HepG2 (cell line): ENCODE results near the gene PRKCE. TPM values are rescaled to one million over a fixed set of nuclear protein-coding genes. Genes with fewer than 3 reads are reported as not detected.
A peak's percentile ranks its signal among the peaks of the same experiment; 100 is the strongest.

Source experiments
- ARNT ChIP-seq: fragments of 450-650 bp; IDR thresholded peaks from 2 replicates; pipeline ENCODE4 v1.6.1; 2017
- DPF2 ChIP-seq: sonication (generic); formaldehyde crosslinking; IDR thresholded peaks from 2 replicates; pipeline ENCODE4 v1.4.0; 2020; ENCODE audit warnings: mild to moderate bottlenecking, low read depth, missing genetic modification reagents, borderline replicate concordance
- ERF ChIP-seq: IDR thresholded peaks from 2 replicates; pipeline ENCODE4 v1.6.1; 2018; ENCODE audit warnings: missing biosample characterization, missing genetic modification reagents
- HMG20B ChIP-seq: conservative IDR thresholded peaks from 2 replicates; pipeline ENCODE4 v1.6.1; 2016; ENCODE audit warnings: missing genetic modification reagents, missing compliant biosample characterization
- HNRNPLL ChIP-seq: fragments of 200-400 bp; formaldehyde crosslinking; IDR thresholded peaks from 2 replicates; pipeline ENCODE4 v1.6.1; 2017; ENCODE audit warnings: mild to moderate bottlenecking, low read depth, low read length; ENCODE audit not compliant: poor library complexity, severe bottlenecking
- ISX ChIP-seq: sonication (generic); formaldehyde crosslinking; conservative IDR thresholded peaks from 2 replicates; pipeline ENCODE4 v1.5.0; 2020; ENCODE audit warnings: missing genetic modification reagents
- MTA3 ChIP-seq: sonication (generic); formaldehyde crosslinking; IDR thresholded peaks from 2 replicates; pipeline ENCODE4 v1.4.0; 2020; ENCODE audit warnings: missing genetic modification reagents
- NFE2L2 ChIP-seq: fragments of 150-350 bp; IDR thresholded peaks from 2 replicates; pipeline ENCODE4 v1.6.1; 2014; ENCODE audit warnings: low read length
- SNAI1 ChIP-seq: sonication (generic); formaldehyde crosslinking; IDR thresholded peaks from 2 replicates; pipeline ENCODE4 v1.5.0; 2020; ENCODE audit warnings: mild to moderate bottlenecking, missing genetic modification reagents, borderline replicate concordance
- SRSF9 ChIP-seq: fragments of 200-400 bp; formaldehyde crosslinking; IDR thresholded peaks from 2 replicates; pipeline ENCODE4 v1.6.1; 2018; ENCODE audit warnings: borderline replicate concordance, mild to moderate bottlenecking, low read depth, low read length; ENCODE audit not compliant: insufficient read depth, poor library complexity, severe bottlenecking
- ZBTB20 ChIP-seq: sonication (generic); formaldehyde crosslinking; IDR thresholded peaks from 2 replicates; pipeline ENCODE4 v1.8.1; 2023; ENCODE audit warnings: missing genetic modification reagents, low read depth, mild to moderate bottlenecking, borderline replicate concordance
- ZNF232 ChIP-seq: sonication (generic); formaldehyde crosslinking; IDR thresholded peaks from 2 replicates; pipeline ENCODE4 v1.4.0; 2020; ENCODE audit warnings: missing genetic modification reagents, borderline replicate concordance
- ZNF33A ChIP-seq: sonication (generic); formaldehyde crosslinking; IDR thresholded peaks from 2 replicates; pipeline ENCODE4 v1.5.1; 2020; ENCODE audit warnings: missing genetic modification reagents, mild to moderate bottlenecking, moderate library complexity, borderline replicate concordance
- ZNF496 ChIP-seq: sonication (generic); formaldehyde crosslinking; IDR thresholded peaks from 2 replicates; pipeline ENCODE4 v1.8.1; 2023; ENCODE audit warnings: mild to moderate bottlenecking, moderate library complexity, missing genetic modification reagents; ENCODE audit not compliant: insufficient replicate concordance
- ZNF557 ChIP-seq: sonication (generic); formaldehyde crosslinking; IDR thresholded peaks from 2 replicates; pipeline ENCODE4 v1.4.0; 2020; ENCODE audit warnings: missing genetic modification reagents
- ZNF558 ChIP-seq: sonication (generic); formaldehyde crosslinking; IDR thresholded peaks from 2 replicates; pipeline ENCODE4 v1.9.0; 2022; ENCODE audit warnings: mild to moderate bottlenecking, missing genetic modification reagents, borderline replicate concordance
- ZNF792 ChIP-seq: IDR thresholded peaks from 2 replicates; pipeline ENCODE4 v1.6.1; 2016
- polyA plus RNA-seq, 8 experiments: library from polyadenylated mRNA; depleted of rRNA in 3 of 8; stranded (reverse) in 7 of 8; unstranded in 1 of 8; fragments of >200 nt; fragmentation: Illumina TruSeq in 4 of 8; extraction: Trizol in 4 of 8; gene quantifications; 2 replicates each; pipeline versions ENCODE4 v1.2.1 to v1.2.3, GENCODE V29; 2011 to 2016; ENCODE audit warnings: low read depth in 4 of 8, missing spikeins in 1 of 8, mixed read lengths in 1 of 8; ENCODE audit not compliant: insufficient read depth in 1 of 8
- total RNA-seq, 5 experiments: library from RNA; depleted of rRNA; stranded (reverse); fragments of >200 nt; fragmentation: Illumina TruSeq; extraction: Trizol; gene quantifications; 2 replicates each; pipeline ENCODE4 v1.2.3, GENCODE V29; 2016; ENCODE audit warnings: low read depth in 1 of 5
- TF ChIP-seq, protein P1 (sequence below): IDR thresholded peaks from 2 replicates; pipeline ENCODE4 v1.6.1; 2012; ENCODE audit warnings: low read depth, low read length, improper control_type of control experiment
- TF ChIP-seq, protein P2 (sequence below): sonication (generic); formaldehyde crosslinking; IDR thresholded peaks from 2 replicates; pipeline ENCODE4 v1.4.0; 2020; ENCODE audit warnings: mild to moderate bottlenecking, low read depth, missing genetic modification reagents
- TF ChIP-seq, protein P3 (sequence below): sonication (generic); IDR thresholded peaks from 2 replicates; pipeline ENCODE4 v1.6.1; 2016; ENCODE audit warnings: low read depth, borderline replicate concordance
- TF ChIP-seq, protein P4 (sequence below): sonication (generic); formaldehyde crosslinking; IDR thresholded peaks from 2 replicates; pipeline ENCODE4 v1.5.1; 2020; ENCODE audit warnings: mild to moderate bottlenecking, missing genetic modification reagents, moderate library complexity

The PRKCE gene
- total and polyA plus RNA-seq, 2 of the 13 experiments (the other 11 are each of a cell fraction or from before 2014, with no cell fraction given), result 1.0 to 3.9 TPM

DNA sequence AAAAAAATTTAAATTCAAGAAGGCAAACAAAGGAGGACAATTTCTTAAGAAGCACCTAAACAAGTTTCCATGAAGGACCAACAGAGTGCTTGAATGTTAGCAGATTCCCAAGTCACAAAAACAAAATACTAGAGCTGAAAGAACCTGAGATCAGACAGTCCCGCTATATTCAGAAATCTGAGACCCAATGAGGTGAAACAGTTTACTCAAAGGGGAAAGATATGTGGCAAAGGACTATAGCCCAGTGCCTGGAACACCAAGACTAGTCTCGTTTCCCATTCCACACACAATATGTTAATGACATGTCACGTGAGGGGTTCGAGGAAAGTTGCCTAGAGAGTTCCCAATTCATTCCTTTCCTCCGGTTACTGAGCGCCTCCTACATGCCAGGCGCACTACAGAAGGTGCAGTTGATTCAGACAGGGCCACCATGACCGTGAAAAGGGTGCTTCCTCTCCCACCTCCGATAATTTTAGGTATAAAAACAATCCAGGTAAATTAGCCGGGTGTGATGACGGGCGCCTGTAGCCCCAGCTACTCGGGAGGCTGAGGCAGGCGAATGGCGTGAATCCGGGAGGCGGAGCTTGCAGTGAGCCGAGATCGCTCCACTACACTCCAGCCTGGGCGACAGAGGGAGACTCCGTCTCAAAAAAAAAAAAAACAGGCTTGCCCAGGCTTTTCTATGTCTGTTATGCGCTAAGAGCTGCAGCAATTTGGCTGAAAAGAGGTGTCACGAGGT lies 41.0 kb upstream of the PRKCE start (continued):
- TF ChIP-seq, protein P1, sequence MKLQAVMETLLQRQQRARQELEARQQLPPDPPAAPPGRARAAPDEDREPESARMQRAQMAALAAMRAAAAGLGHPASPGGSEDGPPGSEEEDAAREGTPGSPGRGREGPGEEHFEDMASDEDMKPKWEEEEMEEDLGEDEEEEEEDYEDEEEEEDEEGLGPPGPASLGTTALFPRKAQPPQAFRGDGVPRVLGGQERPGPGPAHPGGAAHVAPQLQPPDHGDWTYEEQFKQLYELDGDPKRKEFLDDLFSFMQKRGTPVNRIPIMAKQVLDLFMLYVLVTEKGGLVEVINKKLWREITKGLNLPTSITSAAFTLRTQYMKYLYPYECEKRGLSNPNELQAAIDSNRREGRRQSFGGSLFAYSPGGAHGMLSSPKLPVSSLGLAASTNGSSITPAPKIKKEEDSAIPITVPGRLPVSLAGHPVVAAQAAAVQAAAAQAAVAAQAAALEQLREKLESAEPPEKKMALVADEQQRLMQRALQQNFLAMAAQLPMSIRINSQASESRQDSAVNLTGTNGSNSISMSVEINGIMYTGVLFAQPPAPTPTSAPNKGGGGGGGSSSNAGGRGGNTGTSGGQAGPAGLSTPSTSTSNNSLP, result 0 out of 2 replicates have a peak, but pooled peaks have one; percentile 11
- TF ChIP-seq ZBTB20 (CRISPR knock-in tag) (no peak), ARNT (no peak), ERF (CRISPR knock-in tag) (0 out of 2 replicates have a peak, but pooled peaks have one; percentile 19), NFE2L2 (no peak), ZNF792 (no peak; the same call in 1 of the 2 replicates), ZNF558 (no peak), SRSF9 (no peak), DPF2 (no peak), SNAI1 (CRISPR knock-in tag) (no peak), ZNF232 (CRISPR knock-in tag) (no peak), HMG20B (CRISPR knock-in tag) (no peak), MTA3 (CRISPR knock-in tag) (no peak), ZNF33A (CRISPR knock-in tag) (no peak), HNRNPLL (no peak), ZNF496 (CRISPR knock-in tag) (no peak), ZNF557 (CRISPR knock-in tag) (no peak), ISX (no peak)
- TF ChIP-seq, protein P2, sequence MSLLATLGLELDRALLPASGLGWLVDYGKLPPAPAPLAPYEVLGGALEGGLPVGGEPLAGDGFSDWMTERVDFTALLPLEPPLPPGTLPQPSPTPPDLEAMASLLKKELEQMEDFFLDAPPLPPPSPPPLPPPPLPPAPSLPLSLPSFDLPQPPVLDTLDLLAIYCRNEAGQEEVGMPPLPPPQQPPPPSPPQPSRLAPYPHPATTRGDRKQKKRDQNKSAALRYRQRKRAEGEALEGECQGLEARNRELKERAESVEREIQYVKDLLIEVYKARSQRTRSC, result no peak
- TF ChIP-seq, protein P3, sequence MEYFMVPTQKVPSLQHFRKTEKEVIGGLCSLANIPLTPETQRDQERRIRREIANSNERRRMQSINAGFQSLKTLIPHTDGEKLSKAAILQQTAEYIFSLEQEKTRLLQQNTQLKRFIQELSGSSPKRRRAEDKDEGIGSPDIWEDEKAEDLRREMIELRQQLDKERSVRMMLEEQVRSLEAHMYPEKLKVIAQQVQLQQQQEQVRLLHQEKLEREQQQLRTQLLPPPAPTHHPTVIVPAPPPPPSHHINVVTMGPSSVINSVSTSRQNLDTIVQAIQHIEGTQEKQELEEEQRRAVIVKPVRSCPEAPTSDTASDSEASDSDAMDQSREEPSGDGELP, result no peak
- TF ChIP-seq, protein P4, sequence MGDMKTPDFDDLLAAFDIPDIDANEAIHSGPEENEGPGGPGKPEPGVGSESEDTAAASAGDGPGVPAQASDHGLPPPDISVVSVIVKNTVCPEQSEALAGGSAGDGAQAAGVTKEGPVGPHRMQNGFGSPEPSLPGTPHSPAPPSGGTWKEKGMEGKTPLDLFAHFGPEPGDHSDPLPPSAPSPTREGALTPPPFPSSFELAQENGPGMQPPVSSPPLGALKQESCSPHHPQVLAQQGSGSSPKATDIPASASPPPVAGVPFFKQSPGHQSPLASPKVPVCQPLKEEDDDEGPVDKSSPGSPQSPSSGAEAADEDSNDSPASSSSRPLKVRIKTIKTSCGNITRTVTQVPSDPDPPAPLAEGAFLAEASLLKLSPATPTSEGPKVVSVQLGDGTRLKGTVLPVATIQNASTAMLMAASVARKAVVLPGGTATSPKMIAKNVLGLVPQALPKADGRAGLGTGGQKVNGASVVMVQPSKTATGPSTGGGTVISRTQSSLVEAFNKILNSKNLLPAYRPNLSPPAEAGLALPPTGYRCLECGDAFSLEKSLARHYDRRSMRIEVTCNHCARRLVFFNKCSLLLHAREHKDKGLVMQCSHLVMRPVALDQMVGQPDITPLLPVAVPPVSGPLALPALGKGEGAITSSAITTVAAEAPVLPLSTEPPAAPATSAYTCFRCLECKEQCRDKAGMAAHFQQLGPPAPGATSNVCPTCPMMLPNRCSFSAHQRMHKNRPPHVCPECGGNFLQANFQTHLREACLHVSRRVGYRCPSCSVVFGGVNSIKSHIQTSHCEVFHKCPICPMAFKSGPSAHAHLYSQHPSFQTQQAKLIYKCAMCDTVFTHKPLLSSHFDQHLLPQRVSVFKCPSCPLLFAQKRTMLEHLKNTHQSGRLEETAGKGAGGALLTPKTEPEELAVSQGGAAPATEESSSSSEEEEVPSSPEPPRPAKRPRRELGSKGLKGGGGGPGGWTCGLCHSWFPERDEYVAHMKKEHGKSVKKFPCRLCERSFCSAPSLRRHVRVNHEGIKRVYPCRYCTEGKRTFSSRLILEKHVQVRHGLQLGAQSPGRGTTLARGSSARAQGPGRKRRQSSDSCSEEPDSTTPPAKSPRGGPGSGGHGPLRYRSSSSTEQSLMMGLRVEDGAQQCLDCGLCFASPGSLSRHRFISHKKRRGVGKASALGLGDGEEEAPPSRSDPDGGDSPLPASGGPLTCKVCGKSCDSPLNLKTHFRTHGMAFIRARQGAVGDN (CRISPR knock-in tag), result no peak
